Right ventricle myocardium inferior (tissue), 1 donor: ENCODE data around the gene EPB41. TPM values are rescaled to one million over a fixed set of nuclear protein-coding genes. Genes with fewer than 3 reads are reported as not detected.
"Not testable (repeated sequence)": the region's sequence is repeated elsewhere in the genome, so short reads cannot be mapped to it uniquely, and the experiment has no call there.

Experiments used
- ATAC-seq: fragments of 200-7000 bp; cut with Tn5 transposase; one replicate; pipeline ENCODE4 v1.9.1; 2020; ENCODE audit warnings: mild to moderate bottlenecking, moderate library complexity
- DNase-seq: peaks from one replicate; pipeline ENCODE4 v3.0.0; 2021; ENCODE audit errors: missing footprints
- intact Hi-C: fragments of 100-400 bp; cut with DNase I; formaldehyde crosslinking; loops from one replicate; pipeline ENCODE4 v1.11.0; 2022
- total RNA-seq: library from RNA; stranded (reverse); fragmentation: NEBNext Ultra II Directional; extraction: Animal tissue kit (Norgen Biotek cat#: 25700); gene quantifications from one replicate; pipeline ENCODE4 v1.2.1, GENCODE V29; 2021
- donor health status: DM: no; HTN: yes; CAD: no; lungs with severe emphysema.

The EPB41 gene
- total RNA-seq, 1 donor from 2014 or later: 24.9 TPM

DNA sequence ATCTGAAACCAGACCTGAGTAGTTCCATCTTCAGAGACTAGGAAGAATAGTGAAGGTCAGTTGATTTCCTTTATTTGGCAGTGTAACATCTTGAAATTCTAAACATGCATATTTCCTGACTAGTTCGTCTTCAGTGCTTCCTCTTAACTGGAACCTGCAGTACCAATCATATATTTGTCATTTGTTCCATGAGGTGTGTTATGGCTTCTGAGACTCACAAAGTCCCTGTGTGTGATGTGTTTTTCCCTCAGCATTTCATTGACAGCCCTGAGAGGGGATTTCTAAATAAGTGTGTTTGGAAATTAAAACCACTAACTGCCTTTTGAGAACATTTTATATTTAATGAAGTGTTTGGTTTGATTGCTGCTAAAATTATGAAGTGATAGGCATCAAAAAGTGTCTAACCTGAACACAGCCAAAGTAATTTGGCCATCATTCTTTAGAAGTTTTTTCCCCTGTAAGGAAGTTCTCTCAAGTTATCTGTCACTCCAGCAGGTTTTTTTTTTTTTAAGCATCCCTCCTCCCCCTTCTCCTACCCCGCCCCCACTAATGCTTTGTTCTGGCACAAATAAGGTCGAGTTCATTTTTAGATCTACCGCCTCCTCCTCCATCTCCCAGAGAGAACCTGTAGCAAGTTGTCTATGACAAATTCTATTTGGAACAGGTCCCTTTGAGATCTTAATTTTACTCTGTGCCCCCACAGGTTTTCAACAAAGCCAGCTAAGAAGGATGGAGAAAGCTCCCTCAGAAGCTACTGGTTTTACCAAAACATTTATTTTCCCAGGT lies 148.0 kb downstream of the EPB41 start:
- intact Hi-C loops: no loop called here
- DNase-seq (no peak), ATAC-seq (no peak)

DNA sequence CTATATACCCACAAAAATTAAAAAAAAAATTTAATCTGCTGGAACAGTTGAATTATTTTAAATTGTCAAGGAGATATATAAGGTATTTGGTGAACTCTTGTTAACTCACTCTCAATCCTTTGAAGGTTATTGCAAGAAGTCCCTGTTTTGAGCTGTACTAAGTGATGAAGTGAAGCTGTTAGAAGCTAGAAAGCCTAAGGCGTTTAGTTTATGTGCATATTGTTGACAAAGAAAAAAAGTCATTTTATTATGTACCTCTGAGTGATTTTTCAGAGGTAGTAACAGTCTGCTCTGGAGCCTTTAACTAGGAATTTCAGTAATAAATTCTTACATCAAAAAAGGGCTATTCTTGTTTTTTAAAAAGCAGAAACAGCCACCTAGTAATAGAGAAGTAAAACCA lies 149.7 kb downstream of the EPB41 start:
- no peak for DNase-seq
- no peak for ATAC-seq
- intact Hi-C loops: no loop called here

DNA sequence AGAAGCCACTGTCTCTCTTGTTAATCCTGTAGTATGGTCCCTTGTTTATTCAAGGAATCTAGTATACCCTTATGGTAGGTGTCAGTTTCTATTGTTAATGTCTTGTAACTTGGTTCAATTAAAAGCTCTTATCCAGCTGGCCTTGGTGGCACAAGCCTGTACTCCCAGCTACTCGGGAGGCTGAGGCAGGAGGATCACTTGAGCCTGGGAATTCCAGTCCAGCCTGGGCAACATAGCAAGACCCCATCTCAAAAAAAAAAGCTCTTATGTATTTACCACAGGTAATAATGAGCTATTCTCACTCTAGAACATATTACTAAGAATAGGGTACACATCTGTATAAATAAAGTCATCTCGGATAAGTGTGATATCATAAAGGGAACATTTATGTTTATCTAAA lies 162.8 kb downstream of the EPB41 start:
- ATAC-seq: no peak
- intact Hi-C loops: no loop called here
- no peak for DNase-seq

DNA sequence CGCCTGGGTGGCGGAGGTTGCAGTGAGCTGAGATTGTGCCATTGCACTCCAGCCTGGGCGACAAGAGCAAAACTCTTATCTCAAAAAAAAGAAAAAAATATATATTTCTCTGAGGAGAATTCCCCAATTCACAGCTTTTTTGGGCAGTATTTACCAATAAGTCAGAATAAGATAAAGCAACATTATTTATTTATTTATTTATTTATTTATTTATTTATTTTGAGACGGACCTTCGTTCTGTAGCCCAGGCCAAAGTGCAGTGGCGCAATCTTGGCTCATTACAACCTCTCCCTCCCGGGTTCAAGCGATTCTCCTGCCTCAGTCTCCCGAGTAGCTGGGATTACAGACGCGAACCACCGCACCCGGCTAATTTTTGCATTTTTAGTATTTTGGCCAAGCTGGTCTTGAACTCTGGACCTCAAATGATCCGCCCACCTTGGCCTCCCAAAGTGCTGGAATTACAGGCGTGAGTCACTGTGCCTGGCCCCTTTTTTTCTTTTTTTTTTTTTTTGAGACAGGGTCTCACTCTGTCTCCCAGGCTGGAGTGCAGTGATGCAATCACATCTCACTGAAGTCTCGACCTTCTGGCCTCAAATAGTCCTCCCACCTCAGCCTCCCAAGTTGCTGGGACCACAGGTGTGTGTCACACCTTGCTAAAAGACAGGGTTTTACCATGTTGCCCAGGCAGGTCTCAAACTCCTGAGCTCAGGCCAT lies 165.7 kb downstream of the EPB41 start:
- intact Hi-C loops, DNase-seq, ATAC-seq: not testable (repeated sequence)

DNA sequence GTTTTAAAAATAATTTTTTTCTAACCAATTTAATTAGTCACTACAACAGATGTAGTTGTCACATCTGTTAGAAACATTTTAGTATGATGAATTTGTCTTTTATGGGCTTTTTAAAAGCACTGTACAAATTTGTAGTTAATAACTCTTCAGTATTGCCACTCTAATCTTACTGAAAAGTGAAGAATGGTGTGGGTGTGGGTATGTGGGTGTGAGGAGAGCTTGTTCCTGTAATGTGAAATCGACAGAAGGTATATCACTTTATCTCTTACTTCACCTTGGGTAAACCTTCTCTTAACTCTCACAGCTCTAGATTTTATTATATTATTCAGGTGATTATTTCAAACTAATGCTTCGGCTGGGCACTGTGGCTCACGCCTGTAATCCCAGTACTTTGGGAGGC lies 166.8 kb downstream of the EPB41 start:
- intact Hi-C loops: no loop called here

GRCh38 chr1:29082519-29082918 lies 168.2 kb downstream of the EPB41 start:
- DNase-seq (no peak), ATAC-seq (no peak)
- intact Hi-C loops: no loop called here

More for the DNA sequence above, 166.8 kb downstream of the EPB41 start:
- no peak for ATAC-seq
- no peak for DNase-seq

DNA sequence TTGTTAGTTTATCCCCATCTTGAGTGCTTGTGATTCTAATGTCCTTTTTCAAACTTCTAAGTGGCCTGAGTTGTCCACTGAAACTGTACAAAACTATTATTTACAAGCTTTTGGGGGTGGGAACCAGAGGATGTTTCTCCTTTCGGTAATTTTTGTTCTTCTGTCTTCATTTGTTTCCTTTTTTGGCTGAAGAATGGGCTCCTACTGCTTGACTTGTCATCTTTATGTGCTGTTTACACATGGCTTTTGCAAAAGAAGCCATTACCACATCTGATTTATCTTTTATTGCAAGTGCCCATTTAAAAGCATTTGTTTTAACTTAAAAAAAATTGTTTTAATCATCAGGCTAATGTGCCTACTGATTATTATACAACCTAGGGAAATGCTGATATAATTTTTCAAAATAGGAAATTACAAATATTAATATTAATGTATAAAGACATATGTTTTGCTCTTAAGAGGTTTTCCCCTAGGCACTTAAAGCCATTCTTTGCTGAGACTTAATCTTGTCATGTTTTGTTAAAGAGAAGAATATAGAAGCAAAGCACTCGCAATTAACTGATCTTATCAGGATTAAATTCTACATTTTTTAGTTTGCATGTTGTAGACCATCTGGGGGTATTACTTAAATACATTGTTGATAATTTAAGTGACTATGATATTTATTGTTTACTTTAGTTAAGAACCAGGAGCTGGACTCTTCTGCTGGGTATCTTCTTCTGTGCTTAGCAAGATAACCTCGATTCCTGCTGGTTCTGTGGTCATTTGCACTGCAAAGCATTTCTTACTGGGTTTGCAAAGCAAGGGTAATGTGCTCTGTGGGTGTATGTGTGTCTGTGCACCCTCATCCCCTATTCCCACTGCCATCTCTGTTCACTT lies 169.2 kb downstream of the EPB41 start:
- intact Hi-C loops: no loop called here
- no peak for ATAC-seq
- no peak for DNase-seq

- ATAC-seq: no peak
- intact Hi-C loops: no loop called here
Measured at GRCh38 chr1:29084196-29084521, 169.8 kb downstream of the EPB41 start.

DNA sequence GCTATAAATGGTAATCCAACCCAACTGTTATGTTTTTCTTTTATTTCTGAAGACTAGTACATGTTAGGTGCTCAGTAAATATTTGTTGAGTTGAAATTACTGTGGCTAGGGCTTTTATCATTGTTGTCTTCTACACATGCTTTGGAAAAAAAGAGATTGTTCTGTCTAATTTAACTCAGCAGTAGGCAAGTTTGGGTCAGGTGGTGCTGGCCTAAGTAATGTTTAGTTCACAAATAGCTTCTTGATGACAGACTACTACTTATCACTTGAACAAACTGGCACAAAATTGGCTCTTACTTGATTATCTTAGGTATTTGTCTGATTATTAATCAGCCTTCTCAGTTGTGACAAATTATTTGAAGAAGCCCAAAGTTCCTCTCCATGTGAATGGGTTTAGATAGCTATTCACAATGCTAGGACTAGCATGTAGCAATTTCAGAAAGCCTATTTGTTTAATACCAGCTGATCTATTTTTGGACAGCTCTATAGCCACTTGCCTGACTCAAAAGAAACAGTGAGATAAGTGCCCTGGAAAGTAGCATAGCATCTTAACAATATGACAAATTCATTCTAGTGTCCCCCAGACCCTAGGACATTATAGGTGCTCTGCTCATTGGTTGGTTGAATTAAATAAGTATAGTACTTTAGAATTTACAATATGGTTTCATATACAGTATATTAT lies 176.7 kb downstream of the EPB41 start:
- ATAC-seq (no peak), DNase-seq (no peak)
- intact Hi-C loops: no loop called here

More at GRCh38 chr1:29084196-29084521, 169.8 kb downstream of the EPB41 start:
- no peak for DNase-seq

DNA sequence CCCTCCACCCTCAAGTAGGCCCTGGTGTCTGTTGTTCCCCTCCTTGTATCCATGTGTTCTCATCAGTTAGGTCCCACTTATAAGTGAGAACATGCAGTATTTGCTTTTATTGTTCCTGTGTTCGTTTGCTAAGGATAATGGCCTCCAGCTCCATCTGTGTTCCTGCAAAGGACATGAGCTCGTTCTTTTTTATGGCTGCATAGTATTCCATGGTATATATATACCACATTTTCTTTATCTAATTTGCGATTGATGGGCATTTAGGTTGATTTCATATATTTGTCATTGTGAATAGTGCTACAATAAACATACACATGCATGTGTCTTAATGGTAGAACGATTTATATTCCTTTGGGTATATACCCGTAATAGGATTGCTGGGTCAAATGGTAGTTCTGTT lies 178.3 kb downstream of the EPB41 start:
- ATAC-seq, DNase-seq, intact Hi-C loops: not testable (repeated sequence)

- intact Hi-C loops: no loop called here
- ATAC-seq (no peak), DNase-seq (no peak)
Measured at GRCh38 chr1:29094433-29094832, 180.1 kb downstream of the EPB41 start.

GRCh38 chr1:29094954-29095353 lies 180.6 kb downstream of the EPB41 start:
- intact Hi-C loops: no loop called here
- no peak for ATAC-seq
- no peak for DNase-seq

- no peak for DNase-seq
- ATAC-seq: no peak
- intact Hi-C loops: no loop called here
Measured at GRCh38 chr1:29096231-29096886, 182.0 kb downstream of the EPB41 start.

DNA sequence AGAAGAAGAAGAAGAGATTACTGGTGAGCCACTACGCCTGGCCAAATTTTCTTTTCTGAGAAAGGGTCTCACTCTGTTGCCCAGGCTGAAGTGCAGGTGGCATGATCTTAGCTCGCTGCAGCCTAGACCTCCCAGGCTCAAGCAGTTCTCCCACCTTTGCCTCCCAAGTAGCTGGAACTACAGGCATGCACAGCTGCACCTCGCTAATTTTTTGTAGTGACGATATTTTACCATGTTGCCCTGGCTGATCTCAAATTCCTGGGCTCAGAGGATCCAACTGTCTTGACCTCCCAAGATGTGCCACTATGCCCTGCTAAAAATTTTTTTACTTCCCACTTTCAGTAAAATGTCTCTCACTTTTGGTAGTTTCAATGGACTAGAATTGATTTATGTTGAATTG lies 184.9 kb downstream of the EPB41 start:
- DNase-seq: no peak
- intact Hi-C loops: no loop called here
- no peak for ATAC-seq

GRCh38 chr1:29100487-29100886 lies 186.1 kb downstream of the EPB41 start:
- no peak for ATAC-seq

DNA sequence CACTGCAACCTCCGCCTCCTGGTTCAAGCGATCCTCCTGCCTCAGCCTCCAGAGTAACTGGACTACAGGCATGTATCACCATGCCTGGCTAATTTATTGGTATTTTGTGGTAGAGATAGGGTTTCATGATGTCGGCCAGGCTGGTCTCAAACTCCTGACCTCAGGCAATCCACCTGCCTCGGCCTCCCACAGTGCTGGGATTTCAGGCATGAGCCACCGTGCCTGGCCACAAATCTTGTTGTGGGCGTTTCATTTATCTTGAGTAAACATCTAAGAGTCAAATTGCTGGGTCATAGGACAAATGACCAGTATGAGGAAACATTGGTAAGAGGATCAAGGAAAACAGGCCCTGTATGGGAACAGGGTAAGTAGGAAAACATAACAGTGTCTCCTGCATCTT lies 191.5 kb downstream of the EPB41 start:
- intact Hi-C loops: no loop called here
- ATAC-seq (no peak), DNase-seq (no peak)

More at GRCh38 chr1:29100487-29100886, 186.1 kb downstream of the EPB41 start:
- no peak for DNase-seq
- intact Hi-C loops: no loop called here

DNA sequence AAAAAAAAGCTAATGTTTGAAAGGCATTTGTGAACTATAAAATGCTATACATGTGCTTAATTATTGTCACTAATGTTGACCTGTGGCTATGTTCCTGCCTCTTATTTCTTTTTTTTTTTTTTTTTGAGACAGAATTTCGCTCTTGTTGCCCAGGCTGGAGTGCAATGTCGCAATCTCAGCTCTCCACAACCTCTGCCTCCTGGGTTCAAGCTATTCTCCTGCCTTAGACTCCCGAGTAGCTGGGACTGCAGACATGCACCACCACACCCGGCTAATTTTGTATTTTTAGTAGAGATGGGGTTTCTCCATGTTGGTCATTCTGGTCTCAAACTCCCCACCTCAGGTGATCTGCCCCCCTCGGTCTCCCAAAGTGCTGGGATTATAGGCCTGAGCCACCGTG lies 193.7 kb downstream of the EPB41 start:
- DNase-seq, intact Hi-C loops, ATAC-seq: not testable (repeated sequence)

DNA sequence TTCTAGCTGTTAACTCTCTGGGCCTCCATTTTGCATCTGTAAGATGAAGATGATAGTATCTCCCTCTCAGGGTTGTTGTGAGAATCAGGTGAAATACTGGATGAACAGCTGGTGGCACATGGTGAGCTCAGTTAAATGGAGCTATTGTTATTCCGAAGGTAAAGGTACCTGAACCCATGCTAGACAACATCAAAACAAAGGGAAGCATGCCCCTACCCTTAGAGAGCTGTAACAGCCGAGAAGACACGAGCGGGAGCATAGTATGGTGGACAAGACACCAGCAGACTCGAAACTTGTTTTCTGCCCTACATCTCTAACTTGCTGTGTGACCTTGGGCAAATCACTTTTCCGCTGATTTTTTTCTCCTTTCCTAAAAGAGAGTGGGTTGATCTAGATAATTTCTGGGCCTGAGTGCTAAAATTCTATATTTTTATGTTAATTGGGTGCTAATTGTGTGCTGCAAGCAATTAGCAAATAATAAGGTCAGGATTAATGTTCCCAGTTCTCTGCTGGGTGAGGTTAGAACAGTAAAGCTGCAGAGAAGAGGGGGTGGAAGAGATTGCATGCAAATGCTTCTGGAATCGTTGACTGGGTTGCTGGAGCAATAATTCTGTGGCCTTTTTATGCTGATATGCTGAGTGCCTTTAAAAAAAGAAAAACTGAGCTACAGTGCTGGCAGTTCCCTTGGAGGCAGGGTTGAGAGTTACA lies 198.5 kb downstream of the EPB41 start:
- no peak for ATAC-seq
- no peak for DNase-seq
- intact Hi-C loops: no loop called here
